Measurements from ENCODE around the gene SSH3. TPM values are rescaled to one million over a fixed set of nuclear protein-coding genes. Genes with fewer than 3 reads are reported as not detected.

The SSH3 gene
- total RNA-seq, 2 experiments from 2014 or later: 9.2 to 18.5 TPM

DNA sequence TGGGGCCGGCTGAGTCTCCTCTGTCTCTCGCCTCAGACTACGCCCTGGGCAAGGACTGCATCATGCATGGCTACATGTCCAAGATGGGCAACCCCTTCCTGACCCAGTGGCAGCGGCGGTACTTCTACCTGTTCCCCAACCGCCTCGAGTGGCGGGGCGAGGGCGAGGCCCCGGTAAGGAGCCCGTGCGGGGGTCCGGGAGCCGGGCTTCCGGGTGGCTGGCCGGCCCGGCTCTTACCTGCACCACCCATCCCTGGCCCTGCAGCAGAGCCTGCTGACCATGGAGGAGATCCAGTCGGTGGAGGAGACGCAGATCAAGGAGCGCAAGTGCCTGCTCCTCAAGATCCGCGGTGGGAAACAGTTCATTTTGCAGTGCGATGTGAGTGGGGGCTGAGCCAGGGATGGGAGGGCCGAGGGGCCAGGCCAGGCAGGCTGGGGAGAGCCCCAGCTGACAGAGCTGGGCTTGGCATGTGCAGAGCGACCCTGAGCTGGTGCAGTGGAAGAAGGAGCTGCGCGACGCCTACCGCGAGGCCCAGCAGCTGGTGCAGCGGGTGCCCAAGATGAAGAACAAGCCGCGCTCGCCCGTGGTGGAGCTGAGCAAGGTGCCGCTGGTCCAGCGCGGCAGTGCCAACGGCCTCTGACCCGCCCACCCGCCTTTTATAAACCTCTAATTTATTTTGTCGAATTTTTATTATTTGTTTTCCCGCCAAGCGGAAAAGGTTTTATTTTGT, 18.4 kb upstream of the SSH3 start:
- Histone ChIP-seq H3K4me3 (ENCODE audit: low read depth, low read length, poor library complexity, severe bottlenecking) (no peak overlapping the region), H3K4me2 (ENCODE audit: low read length) (no peak overlapping the region), H4K20me1 (ENCODE audit: insufficient read depth, low read length) (no peaks in the 10 kb centered on the region), H3K9me3 (ENCODE audit: low read length) (no peaks in the 10 kb centered on the region), H3K36me3 (ENCODE audit: insufficient read depth, low read length) (peaks cover 84% of the 10 kb centered on the region), H3K9me2 (ENCODE audit: insufficient read depth, low read length) (no peaks in the 10 kb centered on the region), H3K4me1 (ENCODE audit: insufficient read depth, low read length, poor library complexity, severe bottlenecking) (peaks cover 27% of the 10 kb centered on the region), H3K79me2 (ENCODE audit: insufficient read depth, low read depth, low read length) (peaks cover 7% of the 10 kb centered on the region; the same call in 1 of the 2 replicates), H2AFZ (ENCODE audit: low read length) (no peak overlapping the region), H3K27ac (ENCODE audit: low read depth, low read length, poor library complexity, severe bottlenecking) (no peak overlapping the region)
- intact Hi-C loops (cut with micrococcal nuclease; ENCODE audit: unreplicated experiment): no loop called here
- TF ChIP-seq, protein P1, sequence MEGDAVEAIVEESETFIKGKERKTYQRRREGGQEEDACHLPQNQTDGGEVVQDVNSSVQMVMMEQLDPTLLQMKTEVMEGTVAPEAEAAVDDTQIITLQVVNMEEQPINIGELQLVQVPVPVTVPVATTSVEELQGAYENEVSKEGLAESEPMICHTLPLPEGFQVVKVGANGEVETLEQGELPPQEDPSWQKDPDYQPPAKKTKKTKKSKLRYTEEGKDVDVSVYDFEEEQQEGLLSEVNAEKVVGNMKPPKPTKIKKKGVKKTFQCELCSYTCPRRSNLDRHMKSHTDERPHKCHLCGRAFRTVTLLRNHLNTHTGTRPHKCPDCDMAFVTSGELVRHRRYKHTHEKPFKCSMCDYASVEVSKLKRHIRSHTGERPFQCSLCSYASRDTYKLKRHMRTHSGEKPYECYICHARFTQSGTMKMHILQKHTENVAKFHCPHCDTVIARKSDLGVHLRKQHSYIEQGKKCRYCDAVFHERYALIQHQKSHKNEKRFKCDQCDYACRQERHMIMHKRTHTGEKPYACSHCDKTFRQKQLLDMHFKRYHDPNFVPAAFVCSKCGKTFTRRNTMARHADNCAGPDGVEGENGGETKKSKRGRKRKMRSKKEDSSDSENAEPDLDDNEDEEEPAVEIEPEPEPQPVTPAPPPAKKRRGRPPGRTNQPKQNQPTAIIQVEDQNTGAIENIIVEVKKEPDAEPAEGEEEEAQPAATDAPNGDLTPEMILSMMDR (conservative IDR thresholded peaks at IDR 0.05; ENCODE audit: low read length): no peak
- TF ChIP-seq EZH2phosphoT487 (IDR thresholded peaks at IDR 0.05; ENCODE audit: borderline replicate concordance, low read depth, low read length): no peak
- no peak for DNase-seq (ENCODE audit: low spot score)
- no TSS peak for BruUV-seq (replicated peaks)
- POLR2A ChIA-PET: no interaction called here
- CTCF ChIA-PET (ENCODE audit: unreplicated experiment): no interaction called here

DNA sequence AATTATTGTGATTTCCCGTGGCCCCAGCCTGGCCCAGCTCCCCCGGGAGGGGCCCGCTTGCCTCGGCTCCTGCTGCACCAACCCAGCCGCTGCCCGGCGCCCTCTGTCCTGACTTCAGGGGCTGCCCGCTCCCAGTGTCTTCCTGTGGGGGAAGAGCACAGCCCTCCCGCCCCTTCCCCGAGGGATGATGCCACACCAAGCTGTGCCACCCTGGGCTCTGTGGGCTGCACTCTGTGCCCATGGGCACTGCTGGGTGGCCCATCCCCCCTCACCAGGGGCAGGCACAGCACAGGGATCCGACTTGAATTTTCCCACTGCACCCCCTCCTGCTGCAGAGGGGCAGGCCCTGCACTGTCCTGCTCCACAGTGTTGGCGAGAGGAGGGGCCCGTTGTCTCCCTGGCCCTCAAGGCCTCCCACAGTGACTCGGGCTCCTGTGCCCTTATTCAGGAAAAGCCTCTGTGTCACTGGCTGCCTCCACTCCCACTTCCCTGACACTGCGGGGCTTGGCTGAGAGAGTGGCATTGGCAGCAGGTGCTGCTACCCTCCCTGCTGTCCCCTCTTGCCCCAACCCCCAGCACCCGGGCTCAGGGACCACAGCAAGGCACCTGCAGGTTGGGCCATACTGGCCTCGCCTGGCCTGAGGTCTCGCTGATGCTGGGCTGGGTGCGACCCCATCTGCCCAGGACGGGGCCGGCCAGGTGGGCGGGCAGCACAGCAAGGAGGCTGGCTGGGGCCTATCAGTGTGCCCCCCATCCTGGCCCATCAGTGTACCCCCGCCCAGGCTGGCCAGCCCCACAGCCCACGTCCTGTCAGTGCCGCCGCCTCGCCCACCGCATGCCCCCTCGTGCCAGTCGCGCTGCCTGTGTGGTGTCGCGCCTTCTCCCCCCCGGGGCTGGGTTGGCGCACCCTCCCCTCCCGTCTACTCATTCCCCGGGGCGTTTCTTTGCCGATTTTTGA, 17.5 kb upstream of the SSH3 start:
- Histone ChIP-seq H3K4me2 (ENCODE audit: low read length) (no peak overlapping the region), H4K20me1 (ENCODE audit: insufficient read depth, low read length) (no peaks in the 10 kb centered on the region), H3K9me2 (ENCODE audit: insufficient read depth, low read length) (no peaks in the 10 kb centered on the region), H2AFZ (ENCODE audit: low read length) (no peak overlapping the region), H3K9me3 (ENCODE audit: low read length) (no peaks in the 10 kb centered on the region), H3K27ac (ENCODE audit: low read depth, low read length, poor library complexity, severe bottlenecking) (peak overlapping the region; percentile 94), H3K79me2 (ENCODE audit: insufficient read depth, low read depth, low read length) (peaks cover 14% of the 10 kb centered on the region; the same call in 1 of the 2 replicates), H3K4me3 (ENCODE audit: low read depth, low read length, poor library complexity, severe bottlenecking) (no peak overlapping the region), H3K36me3 (ENCODE audit: insufficient read depth, low read length) (peaks cover 84% of the 10 kb centered on the region), H3K4me1 (ENCODE audit: insufficient read depth, low read length, poor library complexity, severe bottlenecking) (peaks cover 35% of the 10 kb centered on the region)
- intact Hi-C loops (cut with micrococcal nuclease; ENCODE audit: unreplicated experiment): no loop called here
- BruUV-seq (replicated peaks): TSS peak; percentile 80
- no peak for TF ChIP-seq EZH2phosphoT487 (IDR thresholded peaks at IDR 0.05; ENCODE audit: borderline replicate concordance, low read depth, low read length)
- TF ChIP-seq, protein P1 (conservative IDR thresholded peaks at IDR 0.05; ENCODE audit: low read length): no peak
- POLR2A ChIA-PET: no interaction called here
- no peak for DNase-seq (ENCODE audit: low spot score)
- CTCF ChIA-PET (ENCODE audit: unreplicated experiment): interaction anchor here (0.6 kb wide), 1 partner anchor 22 kb away, joined by 4 read pairs; no protein-coding TSS in a partner anchor

All from OCI-LY7 (cell line).